ENCODE data around the gene JADE1. TPM values are rescaled to one million over a fixed set of nuclear protein-coding genes. Genes with fewer than 3 reads are reported as not detected.

Gene JADE1
- total RNA-seq, 1 experiment from 2014 or later, result 30.2 TPM

GRCh38 chr4:128811571-128812441 lies 2.3 kb downstream of the JADE1 start:
- H3K27me3 Mint-ChIP-seq (ENCODE audit: insufficient read depth, unreplicated experiment), result no peaks in the 10 kb centered on the region
- H3K9me3 Mint-ChIP-seq (ENCODE audit: unreplicated experiment), result no peaks in the 10 kb centered on the region
- CTCF ChIA-PET, result interaction anchor here (1.2 to 1.8 kb wide), 3 partner anchors 51 to 358 kb away, joined by 3 to 4 read pairs (median 4); no protein-coding TSS in a partner anchor
- no TSS peak for BruUV-seq (replicated peaks)
- peaks cover 26% of the 10 kb centered on the region for H3K36me3 Mint-ChIP-seq (ENCODE audit: insufficient read depth, unreplicated experiment)
- POLR2A ChIA-PET, result interaction anchor here (0.6 to 1.0 kb wide), 6 partner anchors 42 to 846 kb away, joined by 3 to 10 read pairs (median 3); partner anchors contain the start of gene SCLT1
- peak overlapping the region; percentile 93 for H3K4me3 Mint-ChIP-seq (ENCODE audit: unreplicated experiment)
- no peaks in the 10 kb centered on the region for H3K36me3 ChIP-seq (ENCODE audit: control insufficient read depth, insufficient read depth, low read length)
- peak; percentile 89 to 90 for DNase-seq
- no peaks in the 10 kb centered on the region for H3K27me3 ChIP-seq (replicated peaks; ENCODE audit: control insufficient read depth, insufficient read depth, low read length)
- peak overlapping the region; percentile 67 for H3K4me3 ChIP-seq (ENCODE audit: low read depth, low read length)
- no peak for TF ChIP-seq CTCF (IDR thresholded peaks at IDR 0.05; ENCODE audit: insufficient read depth in 1 of 2, low read depth in 1 of 2, low read length in 1 of 2, severe bottlenecking in 1 of 2, unreplicated experiment in 1 of 2)
- peaks cover 13% of the 10 kb centered on the region for H3K4me1 ChIP-seq
- H3K27ac Mint-ChIP-seq (ENCODE audit: unreplicated experiment), result peak overlapping the region; percentile 49
- intact Hi-C loops (cut with micrococcal nuclease; ENCODE audit: unreplicated experiment), result loop anchor here (1.0 to 2.0 kb wide), 4 partner anchors 13 to 428 kb away; no protein-coding TSS in a partner anchor
- H3K4me1 Mint-ChIP-seq (ENCODE audit: low read depth, unreplicated experiment), result peaks cover 6% of the 10 kb centered on the region
- no peaks in the 10 kb centered on the region for H3K9me3 ChIP-seq

GRCh38 chr4:128812442-128813235 lies 3.1 kb downstream of the JADE1 start:
- Histone ChIP-seq H3K27me3 (replicated peaks; ENCODE audit: control insufficient read depth, insufficient read depth, low read length) (no peaks in the 10 kb centered on the region), H3K36me3 (ENCODE audit: control insufficient read depth, insufficient read depth, low read length) (no peaks in the 10 kb centered on the region), H3K9me3 (no peaks in the 10 kb centered on the region), H3K4me1 (peaks cover 13% of the 10 kb centered on the region), H3K4me3 (ENCODE audit: low read depth, low read length) (peak overlapping the region; percentile 67)
- Mint-ChIP-seq H3K4me1 (ENCODE audit: low read depth, unreplicated experiment) (peaks cover 6% of the 10 kb centered on the region), H3K27me3 (ENCODE audit: insufficient read depth, unreplicated experiment) (no peaks in the 10 kb centered on the region), H3K4me3 (ENCODE audit: unreplicated experiment) (peak overlapping the region; percentile 93), H3K9me3 (ENCODE audit: unreplicated experiment) (no peaks in the 10 kb centered on the region), H3K27ac (ENCODE audit: unreplicated experiment) (peak overlapping the region; percentile 49), H3K36me3 (ENCODE audit: insufficient read depth, unreplicated experiment) (peaks cover 26% of the 10 kb centered on the region)
- POLR2A ChIA-PET, result interaction anchor here (0.6 to 1.0 kb wide), 5 partner anchors 42 to 847 kb away, joined by 3 to 10 read pairs (median 3); partner anchors contain the start of gene SCLT1
- BruUV-seq (replicated peaks), result TSS peak; percentile 23
- DNase-seq, result peak; percentile 57 to 67
- TF ChIP-seq CTCF (IDR thresholded peaks at IDR 0.05; ENCODE audit: insufficient read depth in 1 of 2, low read depth in 1 of 2, low read length in 1 of 2, severe bottlenecking in 1 of 2, unreplicated experiment in 1 of 2), result no peak
- CTCF ChIA-PET, result interaction anchor here (0.5 to 1.8 kb wide), 4 partner anchors 51 to 358 kb away, joined by 3 to 4 read pairs (median 4); no protein-coding TSS in a partner anchor
- intact Hi-C loops (cut with micrococcal nuclease; ENCODE audit: unreplicated experiment), result loop anchor here (1.0 kb wide), 3 partner anchors 19 to 428 kb away; no protein-coding TSS in a partner anchor

- no peak for DNase-seq
- Mint-ChIP-seq H3K27me3 (ENCODE audit: insufficient read depth, unreplicated experiment) (no peaks in the 10 kb centered on the region), H3K4me1 (ENCODE audit: low read depth, unreplicated experiment) (peaks cover 7% of the 10 kb centered on the region), H3K4me3 (ENCODE audit: unreplicated experiment) (no peak overlapping the region), H3K27ac (ENCODE audit: unreplicated experiment) (no peak overlapping the region), H3K36me3 (ENCODE audit: insufficient read depth, unreplicated experiment) (peaks cover 26% of the 10 kb centered on the region), H3K9me3 (ENCODE audit: unreplicated experiment) (no peaks in the 10 kb centered on the region)
- H3K36me3 ChIP-seq (ENCODE audit: control insufficient read depth, insufficient read depth, low read length), result no peaks in the 10 kb centered on the region
- no peaks in the 10 kb centered on the region for H3K27me3 ChIP-seq (replicated peaks; ENCODE audit: control insufficient read depth, insufficient read depth, low read length)
- no peaks in the 10 kb centered on the region for H3K9me3 ChIP-seq
- TF ChIP-seq CTCF (IDR thresholded peaks at IDR 0.05; ENCODE audit: insufficient read depth in 1 of 2, low read depth in 1 of 2, low read length in 1 of 2, severe bottlenecking in 1 of 2, unreplicated experiment in 1 of 2), result no peak
- peaks cover 12% of the 10 kb centered on the region for H3K4me1 ChIP-seq
- ChIA-PET CTCF (no interaction called here), POLR2A (interaction anchor here (0.6 kb wide), 1 partner anchor 360 kb away, joined by 5 read pairs; no protein-coding TSS in a partner anchor)
- intact Hi-C loops (cut with micrococcal nuclease; ENCODE audit: unreplicated experiment), result no loop called here
- no peak overlapping the region for H3K4me3 ChIP-seq (ENCODE audit: low read depth, low read length)
- no TSS peak for BruUV-seq (replicated peaks)
These were observed 4.5 kb downstream of the JADE1 start for GRCh38 chr4:128813965-128814364.
